ENCODE results near the gene SLC13A1.

- TF ChIP-seq BCL11A (tag by site-specific recombination; IDR thresholded peaks at IDR 0.05; ENCODE audit: low read depth) (no peak), ZBTB20 (tag by site-specific recombination; IDR thresholded peaks at IDR 0.05) (no peak), REPIN1 (tag by site-specific recombination; IDR thresholded peaks at IDR 0.05; ENCODE audit: low read depth) (no peak), ZNF776 (tag by site-specific recombination; IDR thresholded peaks at IDR 0.05; ENCODE audit: borderline replicate concordance) (no peak), CTCF (tag by site-specific recombination; IDR thresholded peaks at IDR 0.05) (no peak), ZNF280C (tag by site-specific recombination; IDR thresholded peaks at IDR 0.05) (no peak), KLF10 (tag by site-specific recombination; IDR thresholded peaks at IDR 0.05) (no peak), REST (tag by site-specific recombination; IDR thresholded peaks at IDR 0.05) (no peak), ZNF311 (tag by site-specific recombination; IDR thresholded peaks at IDR 0.05; ENCODE audit: borderline replicate concordance) (no peak), TCF7L2 (IDR thresholded peaks at IDR 0.05; ENCODE audit: borderline replicate concordance, low read depth, low read length) (no peak), YY1 (tag by site-specific recombination; IDR thresholded peaks at IDR 0.05) (no peak), PBX3 (CRISPR knock-in tag; IDR thresholded peaks at IDR 0.05) (no peak), ZNF473 (tag by site-specific recombination; IDR thresholded peaks at IDR 0.05) (no peak), TRIM28 (IDR thresholded peaks at IDR 0.05; ENCODE audit: borderline replicate concordance, low read length) (no peak)
Observed at GRCh38 chr7:123096434-123096833, 103.3 kb downstream of the SLC13A1 start.
